GM18505 (cell line): ENCODE data around the gene MBNL1.

Source experiments
- ATAC-seq: cut with Tn5 transposase; IDR thresholded peaks from one replicate; pipeline ENCODE4 v1.9.1; 2021; ENCODE audit not compliant: unreplicated experiment
- POLR2A ChIP-seq: IDR thresholded peaks from 4 replicates; pipeline ENCODE4 v1.6.1; 2011; ENCODE audit warnings: borderline replicate concordance; ENCODE audit not compliant: insufficient read depth, insufficient read length; ENCODE audit errors: extremely low read depth

The MBNL1 gene

DNA sequence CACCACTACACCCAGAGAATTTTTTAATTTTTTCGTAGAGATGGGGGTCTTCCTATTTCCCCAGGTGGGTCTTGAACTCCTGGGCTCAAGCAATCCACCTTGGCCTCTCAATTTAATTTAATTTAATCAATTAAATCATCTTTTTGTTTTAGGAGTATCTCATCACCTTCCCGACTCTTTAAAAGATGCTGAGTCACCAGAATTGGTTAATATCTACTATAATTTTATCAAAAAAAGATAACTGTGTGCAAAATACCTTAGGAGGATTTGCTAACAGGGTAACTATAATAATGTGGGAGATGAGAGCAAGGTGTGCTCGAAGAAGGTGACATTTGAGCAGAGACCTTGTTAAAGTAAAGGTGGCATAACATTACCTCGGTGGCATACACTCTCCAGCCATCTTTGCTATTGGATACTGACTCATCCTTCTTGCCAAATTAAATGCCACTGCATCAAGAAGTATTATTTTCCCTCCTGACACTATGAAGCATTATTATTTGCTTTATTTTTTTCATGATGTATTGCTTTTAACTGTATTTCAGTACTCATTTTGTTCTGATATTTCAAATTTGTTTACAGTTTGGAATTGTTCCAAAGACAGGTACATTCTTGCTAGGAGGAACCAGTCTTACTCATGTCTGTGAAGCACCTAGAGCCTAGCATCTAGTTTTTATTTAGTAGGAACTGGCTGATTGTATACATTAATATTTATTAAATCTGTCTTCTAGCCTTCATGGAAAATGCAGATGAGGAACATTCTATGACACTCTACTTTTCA lies 200.7 kb downstream of the MBNL1 start:
- ATAC-seq: no peak
- no peak for TF ChIP-seq POLR2A

- no peak for TF ChIP-seq POLR2A
- ATAC-seq: no peak
These were observed 201.4 kb downstream of the MBNL1 start for GRCh38 chr3:152470095-152470494.

DNA sequence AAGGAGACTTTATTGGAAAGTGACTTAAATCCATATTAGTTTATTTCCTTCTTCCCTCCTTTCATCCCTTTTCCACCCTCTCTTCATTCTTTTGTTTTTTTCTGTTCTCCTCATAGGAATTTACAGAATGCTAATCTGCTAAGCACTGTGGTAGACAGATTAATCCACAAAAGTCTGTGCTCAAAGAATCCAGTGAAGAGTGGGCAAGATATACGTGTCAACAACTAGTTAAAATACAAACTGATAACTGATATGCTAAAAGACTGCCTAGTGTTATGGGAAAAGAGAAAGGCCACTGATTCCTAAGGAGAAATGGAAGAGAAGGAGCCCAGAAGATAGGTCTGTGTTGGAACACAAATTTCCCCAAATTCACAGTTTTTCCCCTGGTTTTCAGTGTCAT lies 202.2 kb downstream of the MBNL1 start:
- ATAC-seq: no peak
- no peak for TF ChIP-seq POLR2A

- TF ChIP-seq POLR2A: no peak
- peak; percentile 64 for ATAC-seq
These were observed 203.3 kb downstream of the MBNL1 start for GRCh38 chr3:152471814-152472671.

GRCh38 chr3:152472672-152472954 lies 203.9 kb downstream of the MBNL1 start:
- no peak for TF ChIP-seq POLR2A
- ATAC-seq: no peak

DNA sequence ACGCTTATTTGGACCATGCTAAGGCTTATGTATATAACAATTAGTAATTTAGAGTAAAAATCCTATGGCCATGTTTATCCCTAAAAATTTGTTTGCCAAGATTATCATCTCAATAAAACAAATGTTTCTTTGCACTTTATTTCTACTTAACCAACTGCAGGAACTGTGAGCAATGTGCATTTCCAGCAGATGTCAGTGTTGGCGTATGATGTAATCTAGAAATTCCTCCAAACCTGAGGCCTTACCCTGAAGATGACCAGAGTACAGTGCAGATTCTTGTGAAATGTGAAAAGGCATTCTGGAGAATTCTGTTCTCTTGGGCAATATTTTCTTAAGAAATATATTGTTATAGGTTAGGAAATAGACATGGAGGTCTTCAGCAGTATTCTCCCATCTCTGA lies 205.9 kb downstream of the MBNL1 start:
- peak; percentile 65 for ATAC-seq
- no peak for TF ChIP-seq POLR2A

- ATAC-seq: no peak
- no peak for TF ChIP-seq POLR2A
These were observed 208.7 kb downstream of the MBNL1 start for GRCh38 chr3:152477422-152477821.

DNA sequence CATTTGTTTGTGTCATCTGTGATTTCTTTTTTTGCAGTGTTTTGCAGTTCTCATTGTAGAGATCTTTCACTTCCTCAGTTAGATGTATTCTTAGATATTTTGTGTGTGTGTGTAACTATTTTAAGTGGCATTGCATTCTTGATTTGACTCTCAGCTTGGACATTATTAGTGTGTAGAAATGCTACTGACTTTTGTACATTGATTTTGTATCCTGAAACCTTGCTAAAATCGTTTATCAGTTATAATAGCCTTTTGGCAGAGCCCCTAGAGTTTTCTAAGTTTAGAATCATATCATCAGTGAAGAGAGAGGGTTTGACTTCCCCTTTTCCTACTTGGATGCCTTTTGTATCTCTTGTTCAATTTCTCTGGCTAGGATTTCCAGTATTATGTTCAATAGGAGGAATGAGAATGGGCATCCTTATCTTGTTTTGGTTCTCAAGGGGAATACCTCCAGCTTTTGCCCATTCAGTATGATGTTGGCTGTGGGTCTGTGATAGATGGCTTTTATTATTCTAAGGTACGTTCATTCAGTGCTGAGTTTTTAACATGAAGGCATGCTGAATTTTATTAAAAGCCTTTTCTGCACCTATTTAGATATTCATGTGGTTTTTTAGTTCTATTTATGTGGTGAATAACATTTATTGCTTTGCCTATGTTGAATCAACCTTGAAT lies 211.7 kb downstream of the MBNL1 start:
- ATAC-seq: peak; percentile 96

DNA sequence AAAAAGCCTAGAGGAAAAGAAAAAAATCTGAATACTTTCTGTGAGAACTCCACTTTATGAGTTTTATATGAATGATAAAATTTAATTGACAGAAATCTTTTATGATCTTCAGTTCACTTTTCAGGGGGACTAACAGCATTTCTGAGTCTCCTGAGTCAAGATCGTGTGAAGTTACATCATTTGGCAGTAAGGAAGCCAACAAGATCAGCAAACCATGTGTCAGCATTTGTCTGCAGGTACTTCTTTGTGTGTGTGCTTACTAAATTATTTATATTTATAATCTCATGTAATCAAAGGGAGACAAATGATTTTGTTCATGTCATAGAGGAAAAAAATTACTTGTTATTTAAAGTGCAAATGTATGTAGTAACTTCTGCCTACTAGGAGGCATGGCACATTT lies 217.6 kb downstream of the MBNL1 start:
- no peak for ATAC-seq
- TF ChIP-seq POLR2A: no peak

More for the DNA sequence above, 211.7 kb downstream of the MBNL1 start:
- no peak for TF ChIP-seq POLR2A

- no peak for TF ChIP-seq POLR2A
- no peak for ATAC-seq
These were observed 219.7 kb downstream of the MBNL1 start for GRCh38 chr3:152488449-152488848.

DNA sequence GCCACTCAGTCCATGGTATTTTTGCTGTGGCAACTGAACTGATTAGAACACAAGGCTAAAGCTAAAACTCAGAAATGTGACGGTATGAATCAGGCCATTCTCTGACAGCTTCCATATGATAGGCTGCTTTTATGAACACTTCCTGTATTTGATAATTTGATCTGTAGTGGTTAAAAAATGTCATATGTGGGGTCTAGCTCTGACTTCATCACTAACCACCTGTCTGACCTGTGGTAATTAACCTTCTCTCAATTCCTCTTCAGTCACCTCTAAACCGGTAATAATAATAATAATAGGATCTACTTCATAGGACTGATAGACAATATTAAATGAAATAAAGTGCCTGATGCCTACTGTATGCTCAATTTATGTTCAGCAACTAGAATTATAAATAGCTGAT lies 223.2 kb downstream of the MBNL1 start:
- ATAC-seq: no peak
- TF ChIP-seq POLR2A: no peak

- ATAC-seq: no peak
- no peak for TF ChIP-seq POLR2A
These were observed 227.6 kb downstream of the MBNL1 start for GRCh38 chr3:152496286-152496685.

- no peak for TF ChIP-seq POLR2A
- ATAC-seq: no peak
These were observed 228.0 kb downstream of the MBNL1 start for GRCh38 chr3:152496716-152497115.
